Astrocyte of the cerebellum (primary cell): ENCODE data around the gene SLC25A5.
"Not testable (repeated sequence)": the region's sequence is repeated elsewhere in the genome, so short reads cannot be mapped to it uniquely, and the experiment has no call there.

ENCODE experiments used
- DNase-seq: peaks from one replicate; pipeline ENCODE4 v3.0.0-alpha.2; 2011; ENCODE audit warnings: low read depth
- H3K4me3 ChIP-seq: 2 replicates; pipeline ENCODE4 v1.5.1; 2011; ENCODE audit warnings: mild to moderate bottlenecking, low read depth, low read length, moderate library complexity
- in situ Hi-C: cut with HindIII; loops from 2 replicates; pipeline ENCODE4 v1.10.0; 2017; ENCODE audit warnings: low sequenced_read_pairs
- TF ChIP-seq, protein P1 (sequence below): IDR thresholded peaks from 2 replicates; pipeline ENCODE4 v1.5.1; 2012; ENCODE audit warnings: low read length, low read depth, moderate library complexity, mild to moderate bottlenecking; ENCODE audit errors: missing control alignments

SLC25A5 gene

DNA sequence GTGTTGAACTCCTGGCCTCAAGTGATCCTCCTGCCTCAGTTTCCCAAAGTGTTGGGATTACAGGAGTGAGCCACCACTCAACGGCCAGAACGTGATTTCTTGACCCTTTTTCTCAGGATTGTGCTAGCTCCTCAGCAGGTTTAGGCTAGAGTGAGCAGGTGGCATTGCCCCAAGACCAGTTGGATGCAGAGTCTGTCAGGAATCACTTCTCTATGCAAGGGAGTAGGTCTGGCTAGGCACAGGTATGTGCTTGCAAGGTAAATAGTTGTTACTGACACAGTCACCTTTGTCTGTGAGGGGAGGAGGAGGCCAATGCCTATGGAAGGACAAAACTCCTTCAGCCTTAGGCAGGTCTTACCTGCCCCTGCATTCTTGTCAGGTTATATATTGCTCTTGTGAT is 24.2 kb downstream of the SLC25A5 start:
- in situ Hi-C loops, result no loop called here

DNA sequence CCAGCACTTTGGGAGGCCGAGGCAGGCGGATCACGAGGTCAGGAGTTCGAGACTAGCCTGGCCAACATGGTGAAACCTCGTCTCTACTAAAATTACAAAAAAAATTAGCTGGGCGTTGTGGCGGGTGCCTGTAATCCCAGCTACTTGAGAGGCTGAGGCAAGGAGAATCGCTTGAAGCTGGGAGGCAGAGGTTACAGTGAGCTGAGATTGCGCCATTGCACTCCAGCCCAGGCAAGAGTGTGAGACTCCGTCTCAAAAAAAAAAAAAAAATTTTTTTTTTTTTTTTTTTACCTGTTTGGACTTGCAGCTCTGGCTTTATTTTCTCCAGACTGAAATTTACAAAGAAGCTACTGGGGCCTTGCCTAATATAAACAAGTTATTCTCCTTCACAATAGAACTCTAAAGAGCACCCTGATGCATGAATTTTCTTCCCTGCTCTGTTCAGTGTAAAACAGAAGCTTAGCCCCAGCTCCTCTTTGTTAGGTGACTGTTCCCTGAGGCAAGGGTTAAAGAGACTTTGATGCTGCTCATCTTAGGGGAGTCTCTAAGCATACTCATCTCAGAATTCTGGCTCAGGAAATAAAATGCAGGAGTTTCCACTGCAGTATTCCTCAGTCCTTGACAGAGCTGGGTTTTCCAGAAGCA is 25.7 kb downstream of the SLC25A5 start:
- in situ Hi-C loops, DNase-seq, H3K4me3 ChIP-seq: not testable (repeated sequence)

More for the DNA sequence above, 24.2 kb downstream of the SLC25A5 start:
- DNase-seq, result no peak
- no peak overlapping the region for H3K4me3 ChIP-seq
- TF ChIP-seq, protein P1, sequence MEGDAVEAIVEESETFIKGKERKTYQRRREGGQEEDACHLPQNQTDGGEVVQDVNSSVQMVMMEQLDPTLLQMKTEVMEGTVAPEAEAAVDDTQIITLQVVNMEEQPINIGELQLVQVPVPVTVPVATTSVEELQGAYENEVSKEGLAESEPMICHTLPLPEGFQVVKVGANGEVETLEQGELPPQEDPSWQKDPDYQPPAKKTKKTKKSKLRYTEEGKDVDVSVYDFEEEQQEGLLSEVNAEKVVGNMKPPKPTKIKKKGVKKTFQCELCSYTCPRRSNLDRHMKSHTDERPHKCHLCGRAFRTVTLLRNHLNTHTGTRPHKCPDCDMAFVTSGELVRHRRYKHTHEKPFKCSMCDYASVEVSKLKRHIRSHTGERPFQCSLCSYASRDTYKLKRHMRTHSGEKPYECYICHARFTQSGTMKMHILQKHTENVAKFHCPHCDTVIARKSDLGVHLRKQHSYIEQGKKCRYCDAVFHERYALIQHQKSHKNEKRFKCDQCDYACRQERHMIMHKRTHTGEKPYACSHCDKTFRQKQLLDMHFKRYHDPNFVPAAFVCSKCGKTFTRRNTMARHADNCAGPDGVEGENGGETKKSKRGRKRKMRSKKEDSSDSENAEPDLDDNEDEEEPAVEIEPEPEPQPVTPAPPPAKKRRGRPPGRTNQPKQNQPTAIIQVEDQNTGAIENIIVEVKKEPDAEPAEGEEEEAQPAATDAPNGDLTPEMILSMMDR, result no peak

DNA sequence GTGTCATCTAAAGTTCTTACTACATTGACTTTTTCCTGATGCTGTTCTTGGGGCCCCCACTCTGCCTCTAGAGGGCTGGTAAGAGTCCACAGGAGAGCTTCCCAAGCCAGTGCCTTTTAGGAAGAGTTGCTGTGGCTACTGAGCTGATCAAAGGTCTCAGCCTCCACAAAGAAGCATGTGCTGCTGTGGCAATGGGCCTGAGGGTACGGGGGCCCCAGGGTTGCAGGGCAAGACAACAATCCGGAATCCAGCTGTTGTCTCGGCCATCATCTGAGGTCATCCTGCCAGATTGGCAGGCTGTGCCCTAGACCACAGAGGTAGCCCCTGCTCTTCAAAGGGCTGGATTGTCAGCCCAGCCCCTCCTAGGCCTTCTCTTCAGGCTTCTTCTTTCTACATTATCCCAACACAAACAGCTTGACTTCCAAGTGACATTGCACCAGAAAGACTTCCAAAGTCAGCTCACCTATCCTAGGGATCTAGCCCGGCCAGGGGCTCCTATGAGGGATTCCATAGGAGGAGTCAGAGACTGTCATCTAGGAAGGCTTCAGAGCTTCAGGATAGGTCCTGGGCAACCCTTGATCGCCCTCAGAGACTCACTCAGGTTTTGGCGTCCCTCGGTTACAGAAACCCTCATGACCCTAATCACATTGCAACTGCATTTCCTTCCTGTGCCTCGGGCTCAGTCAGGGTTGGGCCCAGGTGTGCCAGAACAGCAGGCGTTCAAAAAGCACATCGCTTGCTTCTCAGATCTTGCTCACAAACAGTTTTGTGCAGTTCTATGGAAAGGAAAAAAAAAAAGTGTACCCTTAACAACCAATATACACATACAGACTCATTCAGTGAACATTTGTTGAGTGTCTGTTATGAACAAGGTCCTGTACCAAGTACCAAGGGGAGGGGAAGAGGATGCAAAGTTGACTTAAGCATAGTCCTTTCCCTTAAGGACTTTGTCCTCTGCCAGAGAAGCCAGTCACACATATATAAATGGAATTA is 27.8 kb downstream of the SLC25A5 start:
- in situ Hi-C loops, result no loop called here
- no peak overlapping the region for H3K4me3 ChIP-seq
- DNase-seq, result no peak
- TF ChIP-seq, protein P1, result no peak

DNA sequence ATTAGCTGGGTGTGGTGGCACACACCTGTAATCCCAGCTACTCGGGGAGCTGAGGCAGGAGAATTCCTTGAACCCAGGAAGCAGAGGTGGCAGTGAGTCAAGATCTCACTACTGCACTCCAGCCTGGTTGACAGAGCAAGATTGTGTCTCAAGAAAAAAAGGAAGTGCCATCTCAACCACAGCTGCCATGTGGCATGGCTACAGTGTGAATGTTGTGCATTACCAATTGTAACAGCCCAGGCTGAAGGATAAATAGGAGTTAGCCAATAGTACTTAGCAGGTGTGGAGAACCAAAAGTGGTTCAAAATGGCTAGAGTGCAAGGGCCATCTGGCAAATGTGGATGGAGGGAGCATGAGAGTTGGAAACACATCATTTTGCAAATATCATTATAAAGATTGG is 28.9 kb downstream of the SLC25A5 start:
- DNase-seq, result no peak
- in situ Hi-C loops, result no loop called here
- TF ChIP-seq, protein P1, result no peak
- no peak overlapping the region for H3K4me3 ChIP-seq

DNA sequence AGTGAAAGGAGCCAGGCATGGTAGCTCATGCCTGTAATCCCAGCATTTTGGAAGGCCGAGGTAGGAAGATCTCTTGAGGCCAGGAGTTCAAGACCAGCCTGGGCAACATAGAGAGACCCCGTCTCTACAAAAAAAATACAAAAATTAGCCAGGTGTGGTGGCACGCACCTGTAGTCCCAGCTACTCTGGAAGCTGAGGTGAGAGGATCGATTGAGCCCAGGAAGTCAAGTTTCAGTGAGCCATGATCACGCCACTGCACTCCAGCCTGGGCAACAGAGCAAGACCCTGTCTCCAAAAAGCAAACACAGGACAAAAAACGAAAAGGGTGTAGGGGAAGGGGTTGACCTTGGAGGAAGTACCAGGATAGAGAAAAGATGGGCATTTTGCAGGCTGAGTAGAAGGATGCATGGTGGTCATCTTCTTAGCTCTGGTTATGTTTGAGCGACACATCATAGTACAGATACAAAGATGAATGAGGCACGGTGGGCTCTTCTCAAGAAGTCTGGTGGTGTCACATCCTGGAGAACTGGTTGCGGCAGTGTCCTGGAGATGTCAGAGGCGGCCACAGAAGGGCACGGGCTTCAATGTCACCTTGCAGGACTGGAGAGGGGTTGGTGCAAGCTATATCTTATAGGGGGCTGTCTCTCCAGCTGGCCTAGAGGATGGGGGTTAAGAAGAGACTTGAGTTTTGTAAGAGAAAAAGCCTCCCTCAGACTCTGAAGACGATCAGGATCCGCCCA is 32.0 kb downstream of the SLC25A5 start:
- no peak for DNase-seq
- TF ChIP-seq, protein P1, result no peak
- H3K4me3 ChIP-seq, result no peak overlapping the region
- in situ Hi-C loops, result no loop called here

DNA sequence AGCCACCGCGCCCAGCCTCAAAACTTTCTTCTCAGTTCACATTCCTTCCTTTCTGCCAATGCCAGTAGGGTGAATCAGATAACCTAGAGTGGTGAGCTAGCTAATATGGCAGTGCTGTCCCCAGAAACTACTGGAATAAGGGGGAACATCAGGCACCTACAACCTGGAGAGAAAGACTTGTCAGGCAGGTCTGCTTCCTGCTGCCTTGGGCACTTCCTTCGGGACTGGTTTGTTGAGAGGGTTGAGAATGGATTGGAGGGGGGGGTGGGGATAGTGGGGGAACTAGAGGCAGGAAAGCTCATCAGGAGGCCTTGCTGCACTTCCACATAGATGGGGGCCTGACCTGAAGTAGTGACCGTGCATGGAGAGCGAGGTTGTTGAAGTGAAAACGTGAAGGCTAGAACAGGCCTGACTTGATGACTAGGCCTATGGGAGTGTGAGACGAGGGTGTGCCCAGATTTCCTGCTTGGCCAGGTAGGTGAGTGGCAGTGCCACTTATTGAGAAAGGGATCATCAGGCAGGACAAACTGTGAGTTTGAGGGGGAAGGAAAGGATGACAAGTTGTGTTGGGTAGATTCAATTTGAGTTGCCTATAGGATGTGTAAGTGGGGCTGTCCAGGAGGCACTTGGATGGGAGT is 33.4 kb downstream of the SLC25A5 start:
- in situ Hi-C loops, result no loop called here
- DNase-seq, result no peak
- no peak overlapping the region for H3K4me3 ChIP-seq
- TF ChIP-seq, protein P1, result no peak
